Calu3 (cell line): ENCODE results near the gene DLG2. TPM values are rescaled to one million over a fixed set of nuclear protein-coding genes. Genes with fewer than 3 reads are reported as not detected.

ENCODE experiments used
- BruUV-seq: library from RNA; stranded (reverse); fragments of 400-500 nt; replicated peaks from 2 replicates; lab custom pipeline; 2021; lab: Mats Ljungman, UMichigan
- CTCF ChIA-PET: fragments of 300-600 bp; sonication (Branson Sonifier 250); formaldehyde crosslinking; loops from one replicate; lab custom pipeline; 2022; ENCODE audit warnings: antibody characterized with exemption; lab: Charles Lee
- DNase-seq: peaks from one replicate; pipeline ENCODE4 v3.0.0; 2022
- H3K27ac Mint-ChIP-seq: one replicate; pipeline ENCODE4 v1.8.0; 2022; ENCODE audit warnings: mixed read lengths; ENCODE audit not compliant: unreplicated experiment
- H3K27me3 Mint-ChIP-seq: one replicate; pipeline ENCODE4 v1.8.0; 2022; ENCODE audit warnings: mixed read lengths; ENCODE audit not compliant: unreplicated experiment
- H3K36me3 Mint-ChIP-seq: one replicate; pipeline ENCODE4 v1.8.0; 2022; ENCODE audit warnings: mild to moderate bottlenecking, moderate library complexity, mixed read lengths; ENCODE audit not compliant: insufficient read depth, unreplicated experiment
- H3K4me1 Mint-ChIP-seq: one replicate; pipeline ENCODE4 v1.8.0; 2022; ENCODE audit warnings: mild to moderate bottlenecking, low read depth, mixed read lengths; ENCODE audit not compliant: unreplicated experiment
- H3K4me3 Mint-ChIP-seq: one replicate; pipeline ENCODE4 v1.8.0; 2022; ENCODE audit warnings: mild to moderate bottlenecking, low read depth, moderate library complexity, mixed read lengths; ENCODE audit not compliant: unreplicated experiment
- H3K9me3 Mint-ChIP-seq: one replicate; pipeline ENCODE4 v1.8.0; 2022; ENCODE audit warnings: low read depth, mixed read lengths; ENCODE audit not compliant: unreplicated experiment
- CTCF ChIP-seq: fragments of 200-600 bp; IDR thresholded peaks from one replicate; pipeline ENCODE4 v1.8.0; 2022; ENCODE audit warnings: antibody characterized with exemption; ENCODE audit not compliant: unreplicated experiment
- intact Hi-C: fragments of 100-400 bp; cut with micrococcal nuclease; formaldehyde crosslinking; loops from one replicate; pipeline ENCODE4 v1.10.0; 2022; ENCODE audit not compliant: unreplicated experiment
- total RNA-seq: library from RNA; stranded (reverse); gene quantifications from 2 replicates; pipeline ENCODE4 v1.2.3, GENCODE V29; 2022

The DLG2 gene
- total RNA-seq, 1 experiment from 2014 or later, result 0.71 TPM

GRCh38 chr11:84673753-84674152 lies 953.4 kb downstream of the DLG2 start:
- Mint-ChIP-seq H3K4me3 (no peak overlapping the region), H3K36me3 (no peaks in the 10 kb centered on the region), H3K4me1 (no peaks in the 10 kb centered on the region), H3K9me3 (no peaks in the 10 kb centered on the region), H3K27me3 (peaks cover 19% of the 10 kb centered on the region), H3K27ac (no peak overlapping the region)
- TF ChIP-seq CTCF, result no peak
- BruUV-seq, result no TSS peak
- no peak for DNase-seq
- CTCF ChIA-PET, result no interaction called here
- intact Hi-C loops, result no loop called here

- Mint-ChIP-seq H3K9me3 (no peaks in the 10 kb centered on the region), H3K4me1 (no peaks in the 10 kb centered on the region), H3K27ac (no peak overlapping the region), H3K27me3 (peaks cover 25% of the 10 kb centered on the region), H3K36me3 (no peaks in the 10 kb centered on the region), H3K4me3 (no peak overlapping the region)
- no peak for DNase-seq
- no peak for TF ChIP-seq CTCF
- CTCF ChIA-PET, result interaction anchor here (0.7 kb wide), 1 partner anchor 9 kb away, joined by 3 read pairs; no protein-coding TSS in a partner anchor
- BruUV-seq, result no TSS peak
- intact Hi-C loops, result no loop called here
These were observed 955.7 kb downstream of the DLG2 start for GRCh38 chr11:84671325-84671999.

DNA sequence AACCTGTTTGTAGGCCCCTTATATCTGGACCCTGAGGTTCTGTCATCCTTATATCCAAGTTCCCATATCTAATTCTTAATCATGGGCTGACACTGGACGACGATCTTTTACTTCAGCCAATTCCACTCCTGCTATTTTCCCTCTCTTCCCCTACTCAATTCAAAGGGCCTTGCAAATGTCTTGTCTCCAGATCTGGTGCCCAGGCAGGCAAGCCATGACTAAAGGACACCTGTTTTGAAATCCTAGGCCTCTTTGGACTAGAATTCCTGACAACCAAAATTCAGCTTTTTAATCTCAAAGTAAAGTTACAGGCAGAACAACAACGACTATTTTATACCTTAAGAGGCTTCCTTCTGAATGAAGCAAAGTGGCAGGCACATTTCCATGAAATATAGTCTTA lies 963.4 kb downstream of the DLG2 start:
- Mint-ChIP-seq H3K27ac (no peak overlapping the region), H3K27me3 (peaks cover 18% of the 10 kb centered on the region), H3K4me3 (no peak overlapping the region), H3K9me3 (no peaks in the 10 kb centered on the region), H3K36me3 (no peaks in the 10 kb centered on the region), H3K4me1 (no peaks in the 10 kb centered on the region)
- BruUV-seq, result no TSS peak
- TF ChIP-seq CTCF, result no peak
- DNase-seq, result no peak
- CTCF ChIA-PET, result no interaction called here
- intact Hi-C loops, result no loop called here

DNA sequence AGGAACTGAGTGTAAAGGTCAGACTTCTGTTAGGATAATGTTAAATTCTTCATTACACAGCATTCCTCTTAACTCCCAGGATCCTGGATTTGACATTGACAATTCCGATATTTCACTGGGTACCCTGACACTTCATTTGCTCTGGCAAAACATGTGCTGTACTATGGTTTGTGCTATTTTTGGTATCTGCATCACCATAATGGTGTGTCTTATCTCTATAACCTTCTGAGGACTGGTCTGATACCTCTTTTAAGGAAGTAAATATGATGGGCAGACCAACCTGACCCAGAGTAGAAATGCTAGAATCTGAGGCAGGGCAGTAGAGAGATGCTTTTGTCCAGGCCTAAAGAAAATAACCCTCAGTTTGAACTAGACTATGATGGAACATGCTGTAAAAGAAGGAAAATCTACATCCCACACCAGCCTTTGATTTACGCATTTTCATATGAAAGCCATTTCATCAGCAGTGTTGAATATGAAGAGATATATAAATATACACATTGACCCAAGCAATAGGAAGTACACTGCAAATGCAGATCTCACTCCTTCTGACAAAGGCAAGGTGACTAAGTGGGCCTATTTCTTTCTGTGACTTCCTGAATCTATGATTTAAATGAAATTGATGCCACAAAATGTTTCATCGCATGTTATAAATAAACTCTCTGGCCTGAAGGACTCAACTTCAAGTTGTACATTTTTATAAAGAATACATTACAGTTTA lies 966.7 kb downstream of the DLG2 start:
- Mint-ChIP-seq H3K36me3 (no peaks in the 10 kb centered on the region), H3K4me3 (no peak overlapping the region), H3K27me3 (peaks cover 6% of the 10 kb centered on the region), H3K27ac (no peak overlapping the region), H3K9me3 (no peaks in the 10 kb centered on the region), H3K4me1 (no peaks in the 10 kb centered on the region)
- BruUV-seq, result no TSS peak
- intact Hi-C loops, result no loop called here
- DNase-seq, result no peak
- CTCF ChIA-PET, result no interaction called here
- no peak for TF ChIP-seq CTCF
